Cardiac muscle cell (in vitro differentiated cells and primary cell): Measurements from ENCODE around the gene ADGRA3. TPM values are rescaled to one million over a fixed set of nuclear protein-coding genes. Genes with fewer than 3 reads are reported as not detected.

Experiments used
- DNase-seq, 2 donors: peaks; one replicate each; pipeline versions ENCODE4 v3.0.0 to v3.0.0-alpha.2; 2010 to 2017; ENCODE audit warnings: low read depth in 1 of 2, low spot score in 1 of 2
- H3K27ac ChIP-seq: fragments of 200-600 bp; sonication (generic); 2 replicates; pipeline ENCODE4 v1.5.1; 2016
- H3K27me3 ChIP-seq: fragments of 200-600 bp; sonication (generic); 2 replicates; pipeline ENCODE4 v1.6.0; 2016; ENCODE audit warnings: control low read depth
- H3K36me3 ChIP-seq: fragments of 200-600 bp; sonication (generic); 2 replicates; pipeline ENCODE4 v1.5.1; 2016; ENCODE audit warnings: control low read depth
- H3K4me1 ChIP-seq: fragments of 200-600 bp; sonication (generic); 2 replicates; pipeline ENCODE4 v1.8.1; 2017; ENCODE audit warnings: low read depth, mild to moderate bottlenecking, mixed run types
- H3K4me3 ChIP-seq: fragments of 200-600 bp; sonication (generic); 2 replicates; pipeline ENCODE4 v1.5.1; 2016; ENCODE audit warnings: mild to moderate bottlenecking
- H3K9me3 ChIP-seq: fragments of 200-600 bp; sonication (generic); 2 replicates; pipeline ENCODE4 v1.5.1; 2017; ENCODE audit warnings: low read depth, mild to moderate bottlenecking, control low read depth
- CTCF ChIP-seq: IDR thresholded peaks from 2 replicates; pipeline ENCODE4 v1.5.1; 2012; ENCODE audit warnings: low read depth, mild to moderate bottlenecking, low read length
- polyA plus RNA-seq: library from polyadenylated mRNA; unstranded; fragments of >200 nt; fragmentation: Nextera tagmentation; extraction: Ambion mirVana; gene quantifications from 2 replicates; pipeline ENCODE4 v1.2.1, GENCODE V29; 2016
- total RNA-seq: library from RNA; depleted of rRNA; stranded (reverse); fragments of >200 nt; gene quantifications from 2 replicates; pipeline ENCODE4 v1.2.3, GENCODE V29; 2016

ADGRA3 gene
- total and polyA plus RNA-seq, 2 experiments from 2014 or later: 29.3 to 41.1 TPM

DNA sequence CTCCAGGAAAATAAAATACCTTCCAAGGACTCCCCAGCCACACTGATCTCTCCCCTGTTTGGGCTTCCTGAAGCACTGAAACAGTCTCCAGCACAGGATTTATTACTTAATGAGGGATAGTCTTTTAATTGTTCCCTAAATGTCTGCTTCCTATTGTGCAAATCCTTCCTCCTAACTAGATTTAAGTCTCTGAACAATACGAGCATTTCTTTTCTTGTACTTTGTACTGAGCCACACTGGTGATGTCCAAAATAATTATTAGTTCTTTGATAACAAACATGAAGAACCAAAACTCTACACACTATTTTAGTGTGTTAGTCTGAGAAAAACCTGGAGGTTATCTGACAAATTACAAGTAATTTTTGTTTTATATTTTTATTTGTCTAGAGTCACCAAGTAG lies 5.1 kb downstream of the ADGRA3 start:
- no peak for TF ChIP-seq CTCF
- H3K4me1 ChIP-seq: peaks cover 7% of the 10 kb centered on the region
- H3K27ac ChIP-seq: no peak overlapping the region
- H3K9me3 ChIP-seq: no peaks in the 10 kb centered on the region
- H3K27me3 ChIP-seq: no peaks in the 10 kb centered on the region
- no peak overlapping the region for H3K4me3 ChIP-seq
- H3K36me3 ChIP-seq: no peaks in the 10 kb centered on the region
- DNase-seq: no peak

GRCh38 chr4:22508376-22508775 lies 7.5 kb downstream of the ADGRA3 start:
- Histone ChIP-seq H3K4me3 (no peak overlapping the region), H3K9me3 (no peaks in the 10 kb centered on the region), H3K4me1 (no peaks in the 10 kb centered on the region), H3K27me3 (no peaks in the 10 kb centered on the region), H3K36me3 (no peaks in the 10 kb centered on the region), H3K27ac (no peak overlapping the region)
- no peak for DNase-seq
- no peak for TF ChIP-seq CTCF

DNA sequence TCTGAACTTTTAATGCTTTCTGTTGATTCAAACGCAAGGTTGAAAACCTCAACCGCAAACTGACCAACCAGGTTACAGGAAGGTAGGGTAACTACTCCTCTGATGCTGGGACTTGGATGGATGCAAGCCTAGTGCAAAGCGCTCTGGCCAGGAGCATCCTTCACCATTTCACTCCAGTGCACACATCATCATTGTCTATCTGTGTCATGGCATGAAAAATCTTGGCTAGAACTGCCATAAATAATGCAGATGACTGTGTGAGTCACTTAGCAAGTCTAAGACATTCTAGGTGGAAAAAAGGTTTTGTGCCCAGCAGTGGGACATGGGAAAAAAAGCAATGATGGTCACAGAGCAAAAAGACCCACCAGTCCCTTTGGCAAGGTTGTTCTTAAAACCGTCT lies 10.9 kb downstream of the ADGRA3 start:
- no peaks in the 10 kb centered on the region for H3K27me3 ChIP-seq
- H3K36me3 ChIP-seq: no peaks in the 10 kb centered on the region
- no peak overlapping the region for H3K27ac ChIP-seq
- no peak overlapping the region for H3K4me3 ChIP-seq
- H3K4me1 ChIP-seq: no peaks in the 10 kb centered on the region
- no peak for TF ChIP-seq CTCF
- no peak for DNase-seq
- no peaks in the 10 kb centered on the region for H3K9me3 ChIP-seq

DNA sequence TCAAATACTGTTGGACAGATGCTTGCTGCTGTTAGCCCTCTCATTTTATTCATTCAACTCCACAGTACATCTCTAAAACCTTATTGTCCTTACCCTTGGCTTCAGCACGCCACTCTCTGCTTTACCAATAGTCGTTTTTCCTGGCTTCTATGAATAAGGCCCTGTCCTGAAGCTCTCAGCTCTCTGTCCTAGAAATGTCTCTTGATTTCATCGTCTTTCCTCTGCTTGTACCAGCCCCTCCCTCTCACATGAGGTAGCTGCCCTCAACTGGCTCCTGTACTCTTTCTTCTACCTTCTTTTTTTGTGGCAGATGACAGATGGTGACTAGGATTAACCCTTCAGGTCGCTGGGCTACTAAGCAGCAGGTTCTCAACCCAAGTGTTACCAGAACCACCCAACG lies 11.4 kb downstream of the ADGRA3 start:
- no peak overlapping the region for H3K27ac ChIP-seq
- TF ChIP-seq CTCF: no peak
- no peak for DNase-seq

GRCh38 chr4:22502895-22503814 lies 12.7 kb downstream of the ADGRA3 start:
- no peak overlapping the region for H3K4me3 ChIP-seq
- no peak for TF ChIP-seq CTCF
- DNase-seq: peak in 1 of 2 donors; percentile 49
- H3K27ac ChIP-seq: no peak overlapping the region
- H3K36me3 ChIP-seq: no peaks in the 10 kb centered on the region
- no peaks in the 10 kb centered on the region for H3K9me3 ChIP-seq
- no peaks in the 10 kb centered on the region for H3K4me1 ChIP-seq
- no peaks in the 10 kb centered on the region for H3K27me3 ChIP-seq

More for the DNA sequence above, 11.4 kb downstream of the ADGRA3 start:
- no peaks in the 10 kb centered on the region for H3K4me1 ChIP-seq
- H3K27me3 ChIP-seq: no peaks in the 10 kb centered on the region
- H3K36me3 ChIP-seq: no peaks in the 10 kb centered on the region
- no peaks in the 10 kb centered on the region for H3K9me3 ChIP-seq
- no peak overlapping the region for H3K4me3 ChIP-seq
